Measurements from ENCODE around the gene TNFRSF8. TPM values are rescaled to one million over a fixed set of nuclear protein-coding genes. Genes with fewer than 3 reads are reported as not detected.

TNFRSF8 gene
- total RNA-seq, 1 experiment from 2014 or later: 2.9 TPM

- H3K18ac ChIP-seq (ENCODE audit: insufficient read length, low read depth, low read length): no peak overlapping the region
- no peaks in the 10 kb centered on the region for H3K9me3 ChIP-seq (ENCODE audit: control insufficient read depth, low read depth, low read length)
- no peak overlapping the region for H3K4ac ChIP-seq (ENCODE audit: low read depth, low read length)
- H2BK120ac ChIP-seq (ENCODE audit: low read depth, low read length, poor library complexity, severe bottlenecking): no peak overlapping the region
- Mint-ChIP-seq H3K27ac (0 out of 7 replicates have a peak overlapping the region, but pooled peaks of 1 of the 3 experiments have one; percentile 65), H3K4me1 (peaks cover 17 to 26% of the 10 kb centered on the region in 2 experiments), H3K36me3 (ENCODE audit: insufficient read depth in 1 of 3, low read depth in 3 of 3) (no peaks in the 10 kb centered on the region), H3K9me3 (no peaks in the 10 kb centered on the region; a peak in 2 of 5 replicates), H3K27me3 (ENCODE audit: low read depth) (peaks cover 31% of the 10 kb centered on the region), H3K4me3 (no peak overlapping the region)
- H3K27ac ChIP-seq (ENCODE audit: insufficient read length, low read depth, low read length): no peak overlapping the region
- H3K56ac ChIP-seq (ENCODE audit: insufficient read length, low read depth, low read length): no peak overlapping the region
- no CpG with 5 or more reads among the region's 14 CpGs for WGBS (ENCODE audit: extremely low coverage, insufficient read length, low lambda C conversion rate)
- no peak overlapping the region for H4K5ac ChIP-seq (ENCODE audit: insufficient read length, low read depth, low read length)
- no peaks in the 10 kb centered on the region; the same call in 1 of the 2 replicates for H3K27me3 ChIP-seq (ENCODE audit: insufficient read depth, low read length)
- no peak overlapping the region for H2AFZ ChIP-seq (ENCODE audit: low read length)
- H3T11ph ChIP-seq (ENCODE audit: low read length): no peak overlapping the region
- H2BK5ac ChIP-seq (ENCODE audit: insufficient read length, low read length): no peak overlapping the region
- no peak overlapping the region for H3K9ac ChIP-seq (ENCODE audit: extremely low read depth, insufficient read length, low read length)
- H4K20me1 ChIP-seq (ENCODE audit: control insufficient read depth, insufficient read depth, insufficient read length): no peaks in the 10 kb centered on the region
- H2AK5ac ChIP-seq (ENCODE audit: insufficient read length, low read length): no peak overlapping the region
- peaks cover 3% of the 10 kb centered on the region for H3K23me2 ChIP-seq (ENCODE audit: insufficient read length, low read depth, low read length, poor library complexity, severe bottlenecking)
- no peak overlapping the region for H4K91ac ChIP-seq (ENCODE audit: insufficient read length, low read depth, low read length)
- H4K8ac ChIP-seq (replicated peaks; ENCODE audit: insufficient read length, low read depth, low read length): no peak overlapping the region
- H3K79me2 ChIP-seq (ENCODE audit: insufficient read depth, low read length): no peaks in the 10 kb centered on the region
- H3K4me2 ChIP-seq (ENCODE audit: insufficient read depth, insufficient read length, low read length): no peak overlapping the region
- no peak for TF ChIP-seq CTCF (conservative IDR thresholded peaks at IDR 0.05)
- no peak overlapping the region for H2BK12ac ChIP-seq (ENCODE audit: insufficient read length, low read depth, low read length)
- H3K79me1 ChIP-seq (ENCODE audit: insufficient read depth, low read depth, low read length, poor library complexity, severe bottlenecking): no peaks in the 10 kb centered on the region
- no peak overlapping the region for H3K23ac ChIP-seq (ENCODE audit: insufficient read length, low read depth, low read length)
- H2BK15ac ChIP-seq (ENCODE audit: low read depth, low read length): no peak overlapping the region
- no peaks in the 10 kb centered on the region; the same call in 1 of the 2 replicates for H3K4me1 ChIP-seq (ENCODE audit: insufficient read depth, low read length)
- no peak overlapping the region for H3K14ac ChIP-seq (ENCODE audit: insufficient read depth, low read length)
- DNase-seq: no peak
- H2BK20ac ChIP-seq (ENCODE audit: low read depth, low read length, poor library complexity, severe bottlenecking): no peak overlapping the region
These were observed 109.1 kb downstream of the TNFRSF8 start for GRCh38 chr1:12172042-12172851.
